Fibroblast of the conjunctiva (primary cell): ENCODE measurements around the gene KDM4F.

Source experiments
- DNase-seq: peaks from one replicate; pipeline ENCODE4 v3.0.0-alpha.2; 2010; ENCODE audit warnings: low read depth

KDM4F gene

GRCh38 chr11:95065336-95065735, 16.1 kb downstream of the KDM4F start:
- DNase-seq = no peak

- DNase-seq = no peak
These were observed 17.5 kb downstream of the KDM4F start, which contains the start of gene SRSF8 for GRCh38 chr11:95066716-95067038. TSS of gene SRSF8 (plus strand) at chr11:95066919. CDS start at chr11:95067227, 308 bp downstream.

- DNase-seq = no peak
These were observed 18.0 kb downstream of the KDM4F start for GRCh38 chr11:95067039-95067840.

- DNase-seq = no peak
These were observed 18.6 kb downstream of the KDM4F start for GRCh38 chr11:95067841-95068219.

- peak; percentile 92 for DNase-seq
These were observed 19.3 kb downstream of the KDM4F start for GRCh38 chr11:95068549-95068948.

GRCh38 chr11:95070471-95070870, 21.2 kb downstream of the KDM4F start:
- DNase-seq = no peak

- no peak for DNase-seq
These were observed 23.7 kb downstream of the KDM4F start for GRCh38 chr11:95072948-95073347.

GRCh38 chr11:95074792-95075563, 25.8 kb downstream of the KDM4F start:
- no peak for DNase-seq

- DNase-seq = peak; percentile 93
These were observed 27.2 kb downstream of the KDM4F start for GRCh38 chr11:95076416-95076815.

GRCh38 chr11:95076981-95077380, 27.8 kb downstream of the KDM4F start:
- DNase-seq = no peak

- DNase-seq = no peak
These were observed 29.3 kb downstream of the KDM4F start for GRCh38 chr11:95078526-95078925.

GRCh38 chr11:95081010-95081409, 31.8 kb downstream of the KDM4F start:
- DNase-seq = no peak

- DNase-seq = no peak
These were observed 32.2 kb downstream of the KDM4F start for GRCh38 chr11:95081412-95081811.

GRCh38 chr11:95082576-95083001, 33.4 kb downstream of the KDM4F start:
- no peak for DNase-seq

- no peak for DNase-seq
These were observed 35.3 kb downstream of the KDM4F start for GRCh38 chr11:95084509-95084908.

GRCh38 chr11:95085117-95085816, 36.0 kb downstream of the KDM4F start:
- DNase-seq = no peak

GRCh38 chr11:95086151-95086550, 36.9 kb downstream of the KDM4F start:
- no peak for DNase-seq

- DNase-seq = no peak
These were observed 37.8 kb downstream of the KDM4F start for GRCh38 chr11:95086836-95087570.

GRCh38 chr11:95088946-95089619, 39.9 kb downstream of the KDM4F start:
- DNase-seq = no peak

- no peak for DNase-seq
These were observed 40.7 kb downstream of the KDM4F start, which contains the start of gene ENDOD1 for GRCh38 chr11:95089620-95090542. TSS of gene ENDOD1 (plus strand) at chr11:95089846. CDS start at chr11:95089928, 82 bp downstream.
